H1 (cell line): Measurements from ENCODE around the gene TTLL5. TPM values are rescaled to one million over a fixed set of nuclear protein-coding genes. Genes with fewer than 3 reads are reported as not detected.

Experiments used
- CTCF ChIA-PET: fragments of 300-600 bp; sonication (Branson Sonifier 250); formaldehyde crosslinking; loops from one replicate; lab custom pipeline; 2021; ENCODE audit not compliant: partially characterized antibody; lab: Charles Lee
- POLR2A ChIA-PET: fragments of 300-600 bp; sonication (Branson Sonifier 250); formaldehyde crosslinking; loops from one replicate; lab custom pipeline; 2021; ENCODE audit warnings: inconsistent platforms; ENCODE audit not compliant: partially characterized antibody; lab: Charles Lee
- DNase-seq, 2 experiments: peaks; one replicate each; pipeline versions ENCODE4 v3.0.0 to v3.0.0-alpha.2; 2010 to 2022; ENCODE audit warnings: low spot score in 2 of 2, low read depth in 1 of 2, mixed read lengths in 1 of 2
- FAIRE-seq: peaks from 2 replicates; lab custom pipeline; 2011; peaks lifted over from hg19 to GRCh38; lab: Jason Lieb, UNC
- H2AFZ ChIP-seq: 2 replicates; pipeline ENCODE4 v1.8.1; 2012; ENCODE audit warnings: low read length, inconsistent platforms
- H2AK5ac ChIP-seq: 2 replicates; pipeline ENCODE4 v1.6.1; 2013; ENCODE audit warnings: low read depth, low read length
- H2BK120ac ChIP-seq: replicated peaks from 2 replicates; pipeline ENCODE3; 2013; ENCODE audit warnings: low read depth, low read length, inconsistent platforms
- H2BK12ac ChIP-seq: 2 replicates; pipeline ENCODE4 v1.6.1; 2013; ENCODE audit warnings: low read depth, low read length
- H2BK15ac ChIP-seq: 2 replicates; pipeline ENCODE4 v1.6.1; 2013; ENCODE audit warnings: low read length
- H2BK20ac ChIP-seq: 2 replicates; pipeline ENCODE4 v1.6.1; 2013; ENCODE audit warnings: low read length
- H2BK5ac ChIP-seq: 2 replicates; pipeline ENCODE4 v1.6.1; 2013; ENCODE audit warnings: low read depth, low read length
- H3K14ac ChIP-seq: 2 replicates; pipeline ENCODE4 v1.6.1; 2013; ENCODE audit warnings: inconsistent platforms; ENCODE audit not compliant: insufficient read length
- H3K18ac ChIP-seq: 2 replicates; pipeline ENCODE4 v1.6.1; 2013; ENCODE audit warnings: low read length; ENCODE audit errors: extremely low read depth
- H3K23ac ChIP-seq: 2 replicates; pipeline ENCODE4 v1.6.1; 2013; ENCODE audit warnings: inconsistent platforms; ENCODE audit not compliant: insufficient read length
- H3K23me2 ChIP-seq: 2 replicates; pipeline ENCODE4 v1.6.1; 2013; ENCODE audit warnings: low read depth, low read length
- H3K27ac ChIP-seq: 2 replicates; pipeline ENCODE4 v1.6.1; 2011; ENCODE audit warnings: low read depth, low read length, inconsistent platforms
- H3K27me3 ChIP-seq, 4 experiments: replicated peaks in 1 of 4; 1 replicate in 1 of 4; 2 replicates in 3 of 4; pipeline versions ENCODE4 v1.6.1 to v1.8.1; 2011 to 2013; ENCODE audit warnings: low read length in 3 of 4, mild to moderate bottlenecking in 3 of 4, inconsistent platforms in 2 of 4, mixed read lengths in 2 of 4, moderate library complexity in 1 of 4; ENCODE audit not compliant: control insufficient read depth in 3 of 4, insufficient read depth in 3 of 4; ENCODE audit errors: extremely low read depth in 1 of 4
- H3K36me3 ChIP-seq, 4 experiments: 2 replicates each; pipeline versions ENCODE4 v1.6.1 to v1.8.1; 2011 to 2013; ENCODE audit warnings: mild to moderate bottlenecking in 4 of 4, low read length in 3 of 4, moderate library complexity in 2 of 4, control low read depth in 1 of 4, inconsistent platforms in 1 of 4; ENCODE audit not compliant: insufficient read depth in 4 of 4, control insufficient read depth in 2 of 4
- H3K4ac ChIP-seq: replicated peaks from 2 replicates; pipeline ENCODE3; 2013; ENCODE audit warnings: low read length, low read depth, mixed read lengths, inconsistent platforms; ENCODE audit not compliant: insufficient read length
- H3K4me1 ChIP-seq, 4 experiments: replicated peaks in 1 of 4; 1 replicate in 1 of 4; 2 replicates in 3 of 4; pipeline versions ENCODE4 v1.6.1 to v1.8.1; 2011 to 2013; ENCODE audit warnings: low read length in 3 of 4, inconsistent platforms in 2 of 4, mixed read lengths in 1 of 4; ENCODE audit not compliant: insufficient read depth in 4 of 4, control insufficient read depth in 3 of 4
- H3K4me2 ChIP-seq, 2 experiments: 2 replicates each; pipeline versions ENCODE4 v1.6.1 to v1.8.1; 2011 to 2013; ENCODE audit warnings: low read depth in 2 of 2, low read length in 2 of 2, control low read depth in 1 of 2, inconsistent platforms in 1 of 2, mild to moderate bottlenecking in 1 of 2; ENCODE audit not compliant: insufficient read depth in 1 of 2
- H3K4me3 ChIP-seq, 4 experiments: fragments of 200-600, 300-600 bp in 1 of 4; sonication (generic), shearing (Covaris generic), sonication (Bioruptor Twin) in 1 of 4; 2 replicates each; pipeline versions ENCODE4 v1.5.1 to v1.8.1; 2011 to 2016; ENCODE audit warnings: low read length in 4 of 4, low read depth in 3 of 4, control low read depth in 2 of 4, inconsistent platforms in 2 of 4, mild to moderate bottlenecking in 2 of 4, mixed read lengths in 1 of 4, moderate library complexity in 1 of 4; ENCODE audit not compliant: insufficient read depth in 2 of 4; ENCODE audit errors: extremely low read depth in 1 of 4
- H3K56ac ChIP-seq: replicated peaks from 2 replicates; pipeline ENCODE3; 2013; ENCODE audit warnings: low read depth, mild to moderate bottlenecking, mixed read lengths, low read length, inconsistent platforms; ENCODE audit not compliant: insufficient read length
- H3K79me1 ChIP-seq: 2 replicates; pipeline ENCODE4 v1.6.1; 2013; ENCODE audit warnings: low read depth, low read length, control low read depth
- H3K79me2 ChIP-seq, 2 experiments: 2 replicates each; pipeline versions ENCODE4 v1.6.1 to v1.8.1; 2012 to 2013; ENCODE audit warnings: low read length in 2 of 2, mild to moderate bottlenecking in 2 of 2, inconsistent platforms in 1 of 2; ENCODE audit not compliant: insufficient read depth in 2 of 2, control insufficient read depth in 1 of 2
- H3K9ac ChIP-seq, 4 experiments: replicated peaks in 1 of 4; 1 replicate in 1 of 4; 2 replicates in 3 of 4; pipeline versions ENCODE4 v1.6.1 to v1.8.1; 2011 to 2013; ENCODE audit warnings: low read depth in 3 of 4, low read length in 3 of 4, control low read depth in 2 of 4, mild to moderate bottlenecking in 2 of 4, moderate library complexity in 2 of 4, inconsistent platforms in 1 of 4; ENCODE audit errors: extremely low read depth in 1 of 4
- H3K9me3 ChIP-seq, 2 experiments: 2 replicates each; pipeline versions ENCODE4 v1.6.1 to v1.8.1; 2012 to 2013; ENCODE audit warnings: mild to moderate bottlenecking in 2 of 2, moderate library complexity in 2 of 2, control low read depth in 1 of 2, inconsistent platforms in 1 of 2, low read depth in 1 of 2, low read length in 1 of 2, mixed read lengths in 1 of 2; ENCODE audit not compliant: insufficient read depth in 2 of 2
- H4K20me1 ChIP-seq, 2 experiments: replicated peaks in 1 of 2; 2 replicates each; pipeline versions ENCODE3 to v1.8.1; 2011 to 2013; ENCODE audit warnings: inconsistent platforms in 2 of 2, low read length in 2 of 2, mild to moderate bottlenecking in 1 of 2; ENCODE audit not compliant: insufficient read depth in 2 of 2, control insufficient read depth in 1 of 2
- H4K5ac ChIP-seq: 2 replicates; pipeline ENCODE4 v1.6.1; 2013; ENCODE audit warnings: low read length, low read depth, mixed read lengths, inconsistent platforms; ENCODE audit not compliant: insufficient read length
- H4K8ac ChIP-seq: 2 replicates; pipeline ENCODE4 v1.8.0; 2013; ENCODE audit warnings: mild to moderate bottlenecking, moderate library complexity, low read length, inconsistent platforms; ENCODE audit not compliant: insufficient read depth; ENCODE audit errors: extremely low read depth
- H4K91ac ChIP-seq: replicated peaks from 2 replicates; pipeline ENCODE3; 2013; ENCODE audit warnings: low read length, mixed read lengths, inconsistent platforms; ENCODE audit not compliant: insufficient read length
- BACH1 ChIP-seq: IDR thresholded peaks from 2 replicates; pipeline ENCODE4 v1.6.1; 2012; ENCODE audit warnings: low read length, improper control_type of control experiment
- CHD2 ChIP-seq: IDR thresholded peaks from 2 replicates; pipeline ENCODE4 v1.6.1; 2012; ENCODE audit warnings: low read length, improper control_type of control experiment
- CTBP2 ChIP-seq: IDR thresholded peaks from 2 replicates; pipeline ENCODE4 v1.7.0; 2011; ENCODE audit warnings: borderline replicate concordance, mild to moderate bottlenecking, moderate library complexity, mixed read lengths, low read length; ENCODE audit not compliant: insufficient read depth, insufficient read length
- EGR1 ChIP-seq: IDR thresholded peaks from 2 replicates; pipeline ENCODE4 v1.6.1; 2011; ENCODE audit warnings: low read depth, low read length, borderline replicate concordance
- EZH2 ChIP-seq: fragments of 200-600 bp; sonication (generic); IDR thresholded peaks from 2 replicates; pipeline ENCODE4 v1.7.1; 2012; ENCODE audit warnings: low read depth, mild to moderate bottlenecking, moderate library complexity, low read length, inconsistent platforms; ENCODE audit not compliant: severe bottlenecking
- SAP30 ChIP-seq: fragments of 300-600 bp; sonication (generic); IDR thresholded peaks from 2 replicates; pipeline ENCODE4 v1.7.1; 2012; ENCODE audit warnings: low read length, moderate library complexity, mild to moderate bottlenecking, inconsistent platforms; ENCODE audit not compliant: insufficient read depth, insufficient replicate concordance
- SP1 ChIP-seq: IDR thresholded peaks from 2 replicates; pipeline ENCODE4 v1.6.1; 2011; ENCODE audit warnings: low read depth, low read length
- SRF ChIP-seq: IDR thresholded peaks from 2 replicates; pipeline ENCODE4 v1.6.1; 2011; ENCODE audit warnings: mild to moderate bottlenecking, low read depth, low read length, moderate library complexity
- TAF1 ChIP-seq: IDR thresholded peaks from 2 replicates; pipeline ENCODE4 v1.6.1; 2011; ENCODE audit warnings: mild to moderate bottlenecking, low read depth, low read length
- TCF12 ChIP-seq: IDR thresholded peaks from 2 replicates; pipeline ENCODE4 v1.6.1; 2011; ENCODE audit warnings: low read depth, mild to moderate bottlenecking, low read length
- TEAD4 ChIP-seq: IDR thresholded peaks from 2 replicates; pipeline ENCODE4 v1.6.1; 2012; ENCODE audit warnings: low read depth, low read length, inconsistent platforms, mixed read lengths
- WGBS, 2 experiments: shearing (Covaris generic) in 1 of 2; methylation state at CpG; one replicate each; pipeline versions ENCODE4 v1.1.6 to v1.1.7; 2013 to 2015; ENCODE audit warnings: low lambda C conversion rate in 2 of 2, mixed read lengths in 2 of 2, inconsistent platforms in 1 of 2, low coverage in 1 of 2, missing lambda C conversion rate in 1 of 2; ENCODE audit not compliant: insufficient replicate concordance in 2 of 2, insufficient coverage in 1 of 2, insufficient read length in 1 of 2; ENCODE audit errors: extremely low coverage in 1 of 2, missing lambda C conversion rate in 1 of 2; 5-methylcytosine and 5-hydroxymethylcytosine counted together
- polyA plus RNA-seq, 7 experiments: library from polyadenylated mRNA; depleted of rRNA in 3 of 7; stranded (reverse) in 5 of 7; unstranded in 2 of 7; fragments of >200 nt in 5 of 7; fragments of 200-250 nt in 2 of 7; gene quantifications; 1 replicate in 5 of 7; 2 replicates in 1 of 7; 4 replicates in 1 of 7; pipeline versions ENCODE4 v1.2.1 to v1.2.3, GENCODE V29; 2011 to 2013; ENCODE audit warnings: missing spikeins in 2 of 7, mixed read lengths in 2 of 7
- total RNA-seq: library from RNA; stranded (reverse); fragmentation: NEBNext Ultra II Directional; extraction: Animal tissue kit (Norgen Biotek cat#: 25700); gene quantifications from 2 replicates; pipeline ENCODE4 v1.2.1, GENCODE V29; 2021
- TF ChIP-seq, protein P1 (sequence below): IDR thresholded peaks from 2 replicates; pipeline ENCODE4 v1.6.1; 2012; ENCODE audit warnings: inconsistent platforms

Gene TTLL5
- total and polyA plus RNA-seq, 2 of the 8 experiments (the other 6 are each of a cell fraction or from before 2014, with no cell fraction given), result 16.1 to 45.9 TPM

DNA sequence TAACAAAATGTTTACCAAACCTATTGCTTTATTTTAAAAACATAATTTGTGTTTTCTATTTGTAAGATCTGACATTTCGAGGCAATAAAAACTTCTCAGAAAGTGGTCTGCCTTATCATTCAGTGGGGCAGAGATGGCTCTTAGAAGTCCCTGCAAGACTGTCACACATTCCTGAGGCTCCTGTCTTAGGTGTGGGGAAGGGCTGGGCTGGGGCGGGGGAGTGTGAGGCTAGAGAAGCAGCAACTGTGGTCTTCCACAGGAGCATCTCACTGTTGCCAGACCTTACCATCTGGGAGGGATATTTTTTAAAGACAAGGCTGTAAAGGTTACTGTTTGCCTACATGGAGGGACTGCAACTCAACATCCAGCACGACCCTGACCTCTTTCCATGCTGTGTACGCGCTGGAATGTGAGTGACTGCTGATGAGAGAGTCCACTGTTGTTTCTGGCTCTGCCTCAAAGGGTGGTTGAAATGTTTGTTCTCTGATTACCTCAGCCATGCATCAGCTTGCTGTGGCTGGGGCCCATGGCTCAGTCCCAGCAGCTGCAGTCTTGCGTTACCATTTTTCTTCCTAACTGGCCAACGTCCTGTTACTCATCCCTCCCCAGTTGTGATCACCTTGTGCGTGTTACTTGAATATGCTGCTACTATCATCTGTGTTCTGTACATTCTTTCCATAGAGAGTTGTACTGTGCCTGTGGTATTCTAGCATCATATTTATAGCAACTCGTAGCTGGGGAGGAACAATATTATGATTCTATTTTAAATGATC, 12.8 kb upstream of the TTLL5 start:
- H4K91ac ChIP-seq, result no peak overlapping the region
- H2BK20ac ChIP-seq, result no peak overlapping the region
- no peak overlapping the region for H3K18ac ChIP-seq
- 90% methylated on average over 9 of the region's 9 CpGs; no CpG with 5 or more reads in 1 of the 2 experiments for WGBS, 2 experiments
- H3K14ac ChIP-seq, result no peak overlapping the region
- H3K56ac ChIP-seq, result no peak overlapping the region
- H4K5ac ChIP-seq, result no peak overlapping the region
- no peak overlapping the region for H3K9ac ChIP-seq
- no peak overlapping the region for H3K4me2 ChIP-seq
- H3K23me2 ChIP-seq, result no peaks in the 10 kb centered on the region
- no peaks in the 10 kb centered on the region for H3K79me1 ChIP-seq
- H3K27me3 ChIP-seq, result no peaks in the 10 kb centered on the region
- no peak overlapping the region for H2BK5ac ChIP-seq
- ChIA-PET CTCF (interaction anchor here (0.6 to 13.7 kb wide), 4 partner anchors 11 to 856 kb away, joined by 3 to 348 read pairs (median 4); partner anchors contain the start of gene FLVCR2), POLR2A (interaction anchor here (2.1 kb wide), 1 partner anchor 8 kb away, joined by 7 read pairs; no protein-coding TSS in a partner anchor)
- H2BK15ac ChIP-seq, result no peak overlapping the region
- H3K9me3 ChIP-seq, result no peaks in the 10 kb centered on the region
- no peaks in the 10 kb centered on the region for H3K4me1 ChIP-seq
- H3K27ac ChIP-seq, result no peak overlapping the region
- no peak overlapping the region for H4K8ac ChIP-seq
- DNase-seq (no peak), FAIRE-seq (no peak)
- H4K20me1 ChIP-seq, result peaks cover 0 to 2% of the 10 kb centered on the region in 2 experiments
- H3K4me3 ChIP-seq, result no peak overlapping the region
- no peak overlapping the region for H3K4ac ChIP-seq
- H2BK12ac ChIP-seq, result no peak overlapping the region
- H2AK5ac ChIP-seq, result no peak overlapping the region
- H2BK120ac ChIP-seq, result no peak overlapping the region
- H2AFZ ChIP-seq, result no peak overlapping the region
- H3K79me2 ChIP-seq, result no peaks in the 10 kb centered on the region
- peaks cover 16 to 49% (median 33%) of the 10 kb centered on the region in 4 experiments for H3K36me3 ChIP-seq
- H3K23ac ChIP-seq, result no peak overlapping the region
- no peak for TF ChIP-seq SRF
- no peak for TF ChIP-seq SP1
- TF ChIP-seq SAP30, result no peak
- no peak for TF ChIP-seq TCF12
- no peak for TF ChIP-seq EGR1
- TF ChIP-seq TAF1, result no peak
- TF ChIP-seq CTBP2, result no peak
- no peak for TF ChIP-seq CHD2
- no peak for TF ChIP-seq EZH2
- no peak for TF ChIP-seq TEAD4
- TF ChIP-seq, protein P1, sequence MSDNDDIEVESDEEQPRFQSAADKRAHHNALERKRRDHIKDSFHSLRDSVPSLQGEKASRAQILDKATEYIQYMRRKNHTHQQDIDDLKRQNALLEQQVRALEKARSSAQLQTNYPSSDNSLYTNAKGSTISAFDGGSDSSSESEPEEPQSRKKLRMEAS, result no peak
- no peak for TF ChIP-seq BACH1
